HCT116 (cell line): ENCODE data around the gene SLC66A1. TPM values are rescaled to one million over a fixed set of nuclear protein-coding genes. Genes with fewer than 3 reads are reported as not detected.

Source experiments
- ATAC-seq: fragments of 200-7000 bp; cut with Tn5 transposase; 2 replicates; pipeline ENCODE4 v1.9.1; 2020; ENCODE audit warnings: mild to moderate bottlenecking, moderate library complexity
- BruUV-seq: library from RNA; stranded (reverse); fragments of 400-500 nt; replicated peaks from 2 replicates; lab custom pipeline; 2021; lab: Mats Ljungman, UMichigan
- CTCF ChIA-PET: fragments of 300-600 bp; sonication (Branson Sonifier 250); formaldehyde crosslinking; loops from one replicate; lab custom pipeline; 2021; ENCODE audit warnings: antibody characterized with exemption; lab: Charles Lee
- POLR2A ChIA-PET: fragments of 300-600, 350-600 bp; sonication (Branson Sonifier 250); formaldehyde crosslinking; loops from one replicate; lab custom pipeline; 2021; ENCODE audit warnings: antibody characterized with exemption; lab: Charles Lee
- RAD21 ChIA-PET, 2 experiments: fragments of 300-600 bp; sonication (Branson Sonifier 250); formaldehyde crosslinking; loops; one replicate each; lab custom pipeline; 2023; ENCODE audit warnings: low total read pairs in 2 of 2; ENCODE audit not compliant: uncharacterized antibody in 2 of 2, unreplicated experiment in 2 of 2, low non-redundant PET in 1 of 2; lab: Charles Lee
- DNase-seq: peaks from one replicate; pipeline ENCODE4 v3.0.0-alpha.2; 2010; ENCODE audit warnings: low read depth, low spot score
- H2AFZ ChIP-seq: fragments of 200-600 bp; shearing (Covaris generic), sonication (generic); 2 replicates; pipeline ENCODE4 v1.6.1; 2017; ENCODE audit warnings: low read depth, mixed run types, mixed read lengths, antibody characterized with exemption, low read length; ENCODE audit not compliant: poor library complexity, severe bottlenecking
- H3K27ac ChIP-seq: 2 replicates; pipeline ENCODE4 v1.5.1; 2012; ENCODE audit warnings: low read depth, low read length
- H3K27me3 ChIP-seq: fragments of 200-600 bp; sonication (generic); 2 replicates; pipeline ENCODE4 v1.6.1; 2016; ENCODE audit warnings: mixed run types, low read length, mixed read lengths; ENCODE audit not compliant: insufficient read depth
- H3K36me3 ChIP-seq, 2 experiments: fragments of 200-500 bp in 1 of 2; fragments of 200-600 bp in 1 of 2; sonication (Bioruptor generic) in 1 of 2; sonication (generic) in 1 of 2; 2 replicates each; pipeline versions ENCODE4 v1.5.1 to v1.6.1; 2014 to 2016; ENCODE audit warnings: low read length in 2 of 2, inconsistent platforms in 1 of 2, mixed read lengths in 1 of 2, mixed run types in 1 of 2; ENCODE audit not compliant: insufficient read depth in 2 of 2, control insufficient read depth in 1 of 2
- H3K4me1 ChIP-seq, 2 experiments: fragments of 200-600 bp in 1 of 2; sonication (generic) in 1 of 2; 2 replicates each; pipeline versions ENCODE4 v1.5.1 to v1.6.1; 2012 to 2017; ENCODE audit warnings: low read length in 2 of 2, inconsistent platforms in 1 of 2, mild to moderate bottlenecking in 1 of 2, mixed read lengths in 1 of 2, mixed run types in 1 of 2, moderate library complexity in 1 of 2; ENCODE audit not compliant: insufficient read depth in 2 of 2, control insufficient read depth in 1 of 2
- H3K4me2 ChIP-seq: fragments of 200-600 bp; sonication (generic); 2 replicates; pipeline ENCODE4 v1.6.1; 2017; ENCODE audit warnings: mixed run types, low read length, mixed read lengths
- H3K4me3 ChIP-seq, 2 experiments: fragments of 200-600 bp in 1 of 2; sonication (generic) in 1 of 2; replicated peaks in 1 of 2; 2 replicates each; pipeline ENCODE4 v1.5.1; 2011 to 2016; ENCODE audit warnings: low read length in 2 of 2, control low read depth in 1 of 2, low read depth in 1 of 2, mild to moderate bottlenecking in 1 of 2, mixed read lengths in 1 of 2, mixed run types in 1 of 2
- H3K79me2 ChIP-seq: fragments of 200-600 bp; sonication (generic); 2 replicates; pipeline ENCODE4 v1.6.1; 2017; ENCODE audit warnings: mild to moderate bottlenecking, mixed run types, low read length, moderate library complexity, mixed read lengths; ENCODE audit not compliant: insufficient read depth
- H3K9ac ChIP-seq: fragments of 200-600 bp; sonication (generic); 2 replicates; pipeline ENCODE4 v1.6.1; 2016; ENCODE audit warnings: low read length, mixed read lengths
- H3K9me2 ChIP-seq: fragments of 200-600 bp; sonication (generic), shearing (Covaris generic); 2 replicates; pipeline ENCODE4 v1.6.1; 2017; ENCODE audit warnings: mixed run types, mild to moderate bottlenecking, moderate library complexity; ENCODE audit not compliant: insufficient read depth
- H3K9me3 ChIP-seq, 2 experiments: fragments of 200-500 bp in 1 of 2; fragments of 200-600 bp in 1 of 2; sonication (Bioruptor generic) in 1 of 2; sonication (generic) in 1 of 2; 2 replicates each; pipeline ENCODE4 v1.6.1; 2014 to 2017; ENCODE audit warnings: low read length in 2 of 2, mixed read lengths in 2 of 2, inconsistent platforms in 1 of 2, low read depth in 1 of 2, mild to moderate bottlenecking in 1 of 2, mixed run types in 1 of 2, moderate library complexity in 1 of 2; ENCODE audit not compliant: control insufficient read depth in 1 of 2, insufficient read depth in 1 of 2
- H4K20me1 ChIP-seq: fragments of 200-600 bp; sonication (generic), shearing (Covaris generic); 2 replicates; pipeline ENCODE4 v1.6.1; 2017; ENCODE audit warnings: mixed run types, mild to moderate bottlenecking, moderate library complexity; ENCODE audit not compliant: insufficient read depth
- CTCF ChIP-seq, 3 experiments: fragments of 200-600 bp in 1 of 3; sonication (generic) in 1 of 3; IDR thresholded peaks in 2 of 3; conservative IDR thresholded peaks in 1 of 3; 2 replicates each; pipeline ENCODE4 v1.5.1; 2012 to 2017; ENCODE audit warnings: low read depth in 2 of 3, low read length in 2 of 3, antibody characterized with exemption in 1 of 3, borderline replicate concordance in 1 of 3, control low read depth in 1 of 3, mild to moderate bottlenecking in 1 of 3, mixed read lengths in 1 of 3, mixed run types in 1 of 3, moderate library complexity in 1 of 3; ENCODE audit not compliant: insufficient read depth in 1 of 3
- ELF1 ChIP-seq: IDR thresholded peaks from 2 replicates; pipeline ENCODE4 v1.6.1; 2012; ENCODE audit warnings: low read depth, borderline replicate concordance
- POLR2A ChIP-seq: IDR thresholded peaks from 2 replicates; pipeline ENCODE4 v1.7.0; 2011; ENCODE audit warnings: borderline replicate concordance; ENCODE audit not compliant: insufficient read depth, insufficient read length; ENCODE audit errors: extremely low read depth
- RAD21 ChIP-seq: IDR thresholded peaks from 2 replicates; pipeline ENCODE4 v1.6.1; 2012; ENCODE audit warnings: low read depth, mild to moderate bottlenecking
- REST ChIP-seq: IDR thresholded peaks from 2 replicates; pipeline ENCODE4 v1.6.1; 2012; ENCODE audit warnings: low read depth
- intact Hi-C: fragments of 100-400 bp; cut with micrococcal nuclease; formaldehyde crosslinking; loops from 2 replicates; pipeline ENCODE4 v1.10.0; 2022
- total RNA-seq: library from RNA; stranded (reverse); gene quantifications from one replicate; pipeline ENCODE4 v1.2.1, GENCODE V29; 2021; ENCODE audit not compliant: unreplicated experiment

SLC66A1 gene
- total RNA-seq, 1 experiment from 2014 or later = 11.1 TPM

GRCh38 chr1:19326748-19327065 lies 14.6 kb downstream of the SLC66A1 start (continued):
- TF ChIP-seq REST (no peak), ELF1 (no peak), RAD21 (no peak)
- TF ChIP-seq, all 23 proteins: peak for 0

GRCh38 chr1:19327301-19327700 lies 15.2 kb downstream of the SLC66A1 start:
- no peak overlapping the region for H3K4me2 ChIP-seq
- CTCF ChIA-PET = no interaction called here
- H3K27ac ChIP-seq = no peak overlapping the region
- no peak overlapping the region for H3K9ac ChIP-seq
- no peaks in the 10 kb centered on the region for H3K4me1 ChIP-seq
- POLR2A ChIA-PET = no interaction called here
- DNase-seq (no peak), ATAC-seq (no peak)
- H3K79me2 ChIP-seq = no peaks in the 10 kb centered on the region
- no peaks in the 10 kb centered on the region for H3K9me3 ChIP-seq
- intact Hi-C loops = no loop called here
- TF ChIP-seq CTCF (IDR thresholded peaks at IDR 0.05 in 2 of 3, conservative IDR thresholded peaks at IDR 0.05 in 1 of 3; ENCODE audit: borderline replicate concordance in 1 of 3, insufficient read depth in 1 of 3, low read depth in 2 of 3, low read length in 2 of 3) = no peak
- TF ChIP-seq POLR2A = no peak
- H3K4me3 ChIP-seq = no peak overlapping the region
- H3K27me3 ChIP-seq = no peaks in the 10 kb centered on the region
- H3K36me3 ChIP-seq = no peaks in the 10 kb centered on the region; a peak in 1 of 4 replicates
- no peaks in the 10 kb centered on the region for H3K9me2 ChIP-seq
- H4K20me1 ChIP-seq = no peaks in the 10 kb centered on the region
- RAD21 ChIA-PET = no interaction called here
- no TSS peak for BruUV-seq
- H2AFZ ChIP-seq = no peak overlapping the region
